ENCODE measurements around the gene SMARCC2. TPM values are rescaled to one million over a fixed set of nuclear protein-coding genes. Genes with fewer than 3 reads are reported as not detected.
A peak's percentile ranks its signal among the peaks of the same experiment; 100 is the strongest.

The SMARCC2 gene
- total and polyA plus RNA-seq, 9 of the 15 experiments (the other 6 are each of a cell fraction or from before 2014, with no cell fraction given), result 11.9 to 86.0 (median 36.6) TPM

DNA sequence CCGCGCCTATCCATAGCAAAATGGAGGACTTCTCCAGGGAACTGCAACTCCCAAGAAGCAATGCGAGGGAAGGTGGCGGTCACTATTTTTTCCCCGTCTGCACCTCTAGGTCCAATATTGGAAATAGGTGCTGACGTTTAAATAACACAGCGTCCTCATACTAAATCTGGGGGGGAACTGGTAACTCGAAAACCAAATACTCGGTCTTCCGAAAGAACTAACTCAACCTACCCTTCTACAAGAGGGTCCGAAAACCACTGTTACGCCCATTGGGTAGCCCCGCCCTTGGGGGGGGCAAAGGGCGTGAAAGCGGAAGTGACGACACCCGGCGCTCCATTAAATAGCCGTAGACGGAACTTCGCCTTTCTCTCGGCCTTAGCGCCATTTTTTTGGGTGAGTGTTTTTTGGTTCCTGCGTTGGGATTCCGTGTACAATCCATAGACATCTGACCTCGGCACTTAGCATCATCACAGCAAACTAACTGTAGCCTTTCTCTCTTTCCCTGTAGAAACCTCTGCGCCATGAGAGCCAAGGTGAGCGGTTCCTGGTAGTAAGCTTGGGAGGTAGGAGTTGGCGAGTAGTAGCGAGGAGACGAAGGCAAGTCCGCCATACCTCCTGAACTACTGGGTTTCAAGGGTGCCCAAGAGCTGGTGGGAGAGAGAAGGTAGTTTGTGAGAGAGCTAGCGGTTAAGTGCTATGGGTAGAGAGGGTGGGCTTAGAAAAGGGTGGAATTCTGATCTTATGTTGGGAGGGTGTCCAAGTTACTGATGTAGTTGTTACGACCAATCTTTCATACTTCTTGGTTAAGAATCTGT, 72.8 kb downstream of the SMARCC2 start, which contains the start of gene RPL41 (continued):
- no peak for TF ChIP-seq NUFIP1 (IDR thresholded peaks at IDR 0.05; ENCODE audit: partially characterized antibody)
- peak; percentile 52; the same call in 1 of the 2 replicates for TF ChIP-seq PHB (CRISPR knock-in tag; IDR thresholded peaks at IDR 0.05)
- TF ChIP-seq, protein P1, sequence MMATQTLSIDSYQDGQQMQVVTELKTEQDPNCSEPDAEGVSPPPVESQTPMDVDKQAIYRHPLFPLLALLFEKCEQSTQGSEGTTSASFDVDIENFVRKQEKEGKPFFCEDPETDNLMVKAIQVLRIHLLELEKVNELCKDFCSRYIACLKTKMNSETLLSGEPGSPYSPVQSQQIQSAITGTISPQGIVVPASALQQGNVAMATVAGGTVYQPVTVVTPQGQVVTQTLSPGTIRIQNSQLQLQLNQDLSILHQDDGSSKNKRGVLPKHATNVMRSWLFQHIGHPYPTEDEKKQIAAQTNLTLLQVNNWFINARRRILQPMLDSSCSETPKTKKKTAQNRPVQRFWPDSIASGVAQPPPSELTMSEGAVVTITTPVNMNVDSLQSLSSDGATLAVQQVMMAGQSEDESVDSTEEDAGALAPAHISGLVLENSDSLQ (IDR thresholded peaks at IDR 0.05), result no peak
- TF ChIP-seq SIX5 (IDR thresholded peaks at IDR 0.05; ENCODE audit: borderline replicate concordance in 1 of 2, insufficient read depth in 1 of 2, low read depth in 1 of 2, low read length in 2 of 2), result peak; percentile 55 to 72
- no peak; the same call in none of the 2 replicates for TF ChIP-seq ZEB2 (IDR thresholded peaks at IDR 0.05)
- TF ChIP-seq MXD1 (CRISPR knock-in tag; IDR thresholded peaks at IDR 0.05; ENCODE audit: borderline replicate concordance, poor library complexity, severe bottlenecking), result peak; percentile 39
- TF ChIP-seq ZBTB49 (CRISPR knock-in tag; IDR thresholded peaks at IDR 0.05; ENCODE audit: borderline replicate concordance), result no peak
- TF ChIP-seq HNRNPLL (IDR thresholded peaks at IDR 0.05; ENCODE audit: low read depth, low read length, poor library complexity, severe bottlenecking), result peak; percentile 25
- peak; percentile 9; the same call in 1 of the 2 replicates for TF ChIP-seq MYBL2 (IDR thresholded peaks at IDR 0.05; ENCODE audit: low read depth)
- no peak for TF ChIP-seq MYBL2 (CRISPR knock-in tag; IDR thresholded peaks at IDR 0.05; ENCODE audit: borderline replicate concordance)
- TF ChIP-seq ZNF512 (tag; IDR thresholded peaks at IDR 0.05), result peak; percentile 76
- TF ChIP-seq GTF2E2 (tag; IDR thresholded peaks at IDR 0.05), result peak; percentile 98
- peak; percentile 88 for TF ChIP-seq NBN (IDR thresholded peaks at IDR 0.05; ENCODE audit: low read depth)
- TF ChIP-seq NEUROD1 (IDR thresholded peaks at IDR 0.05; ENCODE audit: borderline replicate concordance, low read depth, low read length, partially characterized antibody), result peak; percentile 29
- TF ChIP-seq, protein P2, sequence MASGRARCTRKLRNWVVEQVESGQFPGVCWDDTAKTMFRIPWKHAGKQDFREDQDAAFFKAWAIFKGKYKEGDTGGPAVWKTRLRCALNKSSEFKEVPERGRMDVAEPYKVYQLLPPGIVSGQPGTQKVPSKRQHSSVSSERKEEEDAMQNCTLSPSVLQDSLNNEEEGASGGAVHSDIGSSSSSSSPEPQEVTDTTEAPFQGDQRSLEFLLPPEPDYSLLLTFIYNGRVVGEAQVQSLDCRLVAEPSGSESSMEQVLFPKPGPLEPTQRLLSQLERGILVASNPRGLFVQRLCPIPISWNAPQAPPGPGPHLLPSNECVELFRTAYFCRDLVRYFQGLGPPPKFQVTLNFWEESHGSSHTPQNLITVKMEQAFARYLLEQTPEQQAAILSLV (tag; IDR thresholded peaks at IDR 0.05), result 0 out of 2 replicates have a peak, but pooled peaks have one; percentile 18
- TF ChIP-seq BCOR (IDR thresholded peaks at IDR 0.05), result peak; percentile 66; the same call in 1 of the 2 replicates
- TF ChIP-seq ZBTB8A (IDR thresholded peaks at IDR 0.05; ENCODE audit: partially characterized antibody), result no peak

All from K562 (cell line).